OCI-LY1 (cell line): Measurements from ENCODE around the gene CPNE8.

ENCODE experiments used
- H2AFZ ChIP-seq: fragments of 200-600 bp; sonication (generic), shearing (Covaris generic); 2 replicates; pipeline ENCODE4 v1.6.0; 2014; ENCODE audit warnings: antibody characterized with exemption, mild to moderate bottlenecking, low read length
- H3F3A ChIP-seq: fragments of 200-600 bp; sonication (generic), shearing (Covaris generic); 2 replicates; pipeline ENCODE4 v1.6.0; 2014; ENCODE audit warnings: mild to moderate bottlenecking, antibody characterized with exemption, low read length, moderate library complexity; ENCODE audit not compliant: insufficient read depth
- H3K27ac ChIP-seq: fragments of 200-600 bp; sonication (generic); 2 replicates; pipeline ENCODE4 v1.5.1; 2014; ENCODE audit warnings: low read length, mixed run types, mild to moderate bottlenecking, low read depth; ENCODE audit not compliant: poor library complexity, severe bottlenecking
- H3K27me3 ChIP-seq: fragments of 200-600 bp; sonication (generic); 2 replicates; pipeline ENCODE4 v1.6.0; 2014; ENCODE audit warnings: antibody characterized with exemption, mild to moderate bottlenecking, low read length, moderate library complexity; ENCODE audit not compliant: insufficient read depth
- H3K36me3 ChIP-seq: fragments of 200-600 bp; sonication (generic); 2 replicates; pipeline ENCODE4 v1.6.1; 2014; ENCODE audit warnings: mild to moderate bottlenecking, antibody characterized with exemption, low read length, moderate library complexity, mixed read lengths; ENCODE audit not compliant: insufficient read depth
- H3K4me1 ChIP-seq: fragments of 200-600 bp; sonication (generic); 2 replicates; pipeline ENCODE4 v1.5.1; 2014; ENCODE audit warnings: mild to moderate bottlenecking, low read length, moderate library complexity; ENCODE audit not compliant: insufficient read depth, severe bottlenecking
- H3K4me2 ChIP-seq: fragments of 200-600 bp; sonication (generic), shearing (Covaris generic); 2 replicates; pipeline ENCODE4 v1.6.1; 2014; ENCODE audit warnings: low read length
- H3K4me3 ChIP-seq: fragments of 200-600 bp; sonication (generic); 2 replicates; pipeline ENCODE4 v1.5.1; 2014; ENCODE audit warnings: low read length, low read depth, mild to moderate bottlenecking, mixed read lengths; ENCODE audit not compliant: poor library complexity, severe bottlenecking
- H3K79me2 ChIP-seq: fragments of 200-600 bp; shearing (Covaris generic); 2 replicates; pipeline ENCODE4 v1.6.1; 2016; ENCODE audit warnings: mixed run types, low read length, mixed read lengths; ENCODE audit not compliant: insufficient read depth
- H3K9ac ChIP-seq: fragments of 200-600 bp; sonication (generic), shearing (Covaris generic); 2 replicates; pipeline ENCODE4 v1.6.1; 2014; ENCODE audit warnings: mild to moderate bottlenecking, low read length, mixed read lengths
- H3K9me2 ChIP-seq: fragments of 200-600 bp; sonication (generic), shearing (Covaris generic); 2 replicates; pipeline ENCODE4 v1.6.1; 2014; ENCODE audit warnings: low read depth, mild to moderate bottlenecking, low read length, mixed read lengths
- H3K9me3 ChIP-seq: fragments of 200-600 bp; shearing (Covaris generic); 2 replicates; pipeline ENCODE4 v1.6.1; 2014; ENCODE audit warnings: low read length, mixed read lengths
- H4K20me1 ChIP-seq: fragments of 200-600 bp; sonication (generic), shearing (Covaris generic); 2 replicates; pipeline ENCODE4 v1.6.0; 2016; ENCODE audit warnings: mild to moderate bottlenecking, low read length; ENCODE audit not compliant: insufficient read depth
- CTCF ChIP-seq: fragments of 200-600 bp; sonication (generic), shearing (Covaris generic); IDR thresholded peaks from 2 replicates; pipeline ENCODE4 v1.5.1; 2017; ENCODE audit warnings: mild to moderate bottlenecking, antibody characterized with exemption, low read length, moderate library complexity, mixed read lengths
- EZH2 ChIP-seq: fragments of 200-600 bp; sonication (generic), shearing (Covaris generic); IDR thresholded peaks from 2 replicates; pipeline ENCODE4 v1.8.0; 2017; ENCODE audit warnings: borderline replicate concordance, mixed run types, mild to moderate bottlenecking, antibody characterized with exemption, low read length, moderate library complexity, mixed read lengths

Gene CPNE8

GRCh38 chr12:38639625-38640024 lies 265.8 kb downstream of the CPNE8 start:
- no peaks in the 10 kb centered on the region for H3K9me3 ChIP-seq
- no peaks in the 10 kb centered on the region for H3K4me1 ChIP-seq
- no peak overlapping the region for H2AFZ ChIP-seq
- TF ChIP-seq CTCF (no peak), EZH2 (no peak)
- H3K4me3 ChIP-seq, result no peak overlapping the region
- no peak overlapping the region for H3K9ac ChIP-seq
- no peaks in the 10 kb centered on the region for H3K36me3 ChIP-seq
- H3K27ac ChIP-seq, result no peak overlapping the region
- no peak overlapping the region for H3K4me2 ChIP-seq
- H4K20me1 ChIP-seq, result no peaks in the 10 kb centered on the region
- H3K9me2 ChIP-seq, result no peaks in the 10 kb centered on the region
- no peaks in the 10 kb centered on the region for H3K27me3 ChIP-seq
- no peaks in the 10 kb centered on the region for H3F3A ChIP-seq
- no peaks in the 10 kb centered on the region for H3K79me2 ChIP-seq

DNA sequence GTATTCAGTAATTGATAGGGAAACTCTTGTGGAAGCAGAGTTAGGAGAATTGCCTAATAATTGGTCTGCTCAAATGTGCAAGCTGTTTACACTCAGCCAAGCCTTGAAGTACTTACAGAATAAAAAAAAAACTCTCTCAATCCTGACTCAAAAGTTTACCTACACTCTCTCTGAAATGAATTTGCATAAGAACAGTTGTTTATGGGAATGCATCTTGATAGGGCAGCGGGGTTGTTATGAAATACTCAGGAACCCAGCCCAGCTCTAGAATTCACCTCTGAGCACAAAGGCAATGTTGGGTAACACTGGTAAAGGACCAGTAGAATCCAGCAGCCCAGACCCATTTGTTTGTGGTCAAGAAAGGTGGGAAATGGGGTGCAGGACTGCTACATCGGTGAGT lies 267.0 kb downstream of the CPNE8 start:
- H3F3A ChIP-seq, result no peaks in the 10 kb centered on the region
- no peak overlapping the region for H2AFZ ChIP-seq
- H3K27ac ChIP-seq, result no peak overlapping the region
- no peaks in the 10 kb centered on the region for H3K27me3 ChIP-seq
- H3K4me3 ChIP-seq, result no peak overlapping the region
- no peak for TF ChIP-seq CTCF
- TF ChIP-seq EZH2, result no peak
- H4K20me1 ChIP-seq, result no peaks in the 10 kb centered on the region
- no peaks in the 10 kb centered on the region for H3K9me3 ChIP-seq
- no peaks in the 10 kb centered on the region for H3K79me2 ChIP-seq
- no peaks in the 10 kb centered on the region for H3K9me2 ChIP-seq
- no peak overlapping the region for H3K9ac ChIP-seq
- H3K4me2 ChIP-seq, result no peak overlapping the region
- H3K36me3 ChIP-seq, result no peaks in the 10 kb centered on the region
- no peaks in the 10 kb centered on the region for H3K4me1 ChIP-seq

DNA sequence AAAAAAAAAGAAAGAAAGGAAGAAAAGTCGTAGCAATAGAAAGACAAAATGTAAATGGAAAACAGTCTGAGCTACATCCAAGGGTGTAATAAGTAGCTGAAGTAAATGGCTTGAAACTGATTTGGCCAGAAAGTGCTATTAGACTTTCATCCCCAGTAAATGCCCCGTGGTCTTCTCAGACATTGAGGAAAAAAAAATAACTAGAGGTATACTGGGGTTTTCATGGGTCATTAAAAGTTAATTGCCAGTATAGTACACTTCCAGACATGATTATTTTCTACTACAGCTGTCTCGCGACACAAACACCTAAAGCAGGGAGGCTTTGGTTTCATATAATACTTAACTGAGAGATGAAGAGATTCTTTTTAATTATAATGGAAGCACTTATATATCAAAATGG lies 271.9 kb downstream of the CPNE8 start:
- no peak for TF ChIP-seq EZH2
- no peak for TF ChIP-seq CTCF
- no peaks in the 10 kb centered on the region for H3K9me3 ChIP-seq
- no peak overlapping the region for H3K4me2 ChIP-seq
- H2AFZ ChIP-seq, result no peak overlapping the region
- H3K9ac ChIP-seq, result no peak overlapping the region
- H3K36me3 ChIP-seq, result no peaks in the 10 kb centered on the region
- no peaks in the 10 kb centered on the region for H3K9me2 ChIP-seq
- H3K79me2 ChIP-seq, result no peaks in the 10 kb centered on the region
- no peaks in the 10 kb centered on the region for H3F3A ChIP-seq
- H3K27me3 ChIP-seq, result no peaks in the 10 kb centered on the region
- H3K4me1 ChIP-seq, result no peaks in the 10 kb centered on the region
- H3K4me3 ChIP-seq, result no peak overlapping the region
- no peak overlapping the region for H3K27ac ChIP-seq
- H4K20me1 ChIP-seq, result no peaks in the 10 kb centered on the region
